Measurements from ENCODE around the gene PSTPIP2. TPM values are rescaled to one million over a fixed set of nuclear protein-coding genes. Genes with fewer than 3 reads are reported as not detected.

Gene PSTPIP2
- total RNA-seq, 1 experiment from 2014 or later, result 3.3 TPM

DNA sequence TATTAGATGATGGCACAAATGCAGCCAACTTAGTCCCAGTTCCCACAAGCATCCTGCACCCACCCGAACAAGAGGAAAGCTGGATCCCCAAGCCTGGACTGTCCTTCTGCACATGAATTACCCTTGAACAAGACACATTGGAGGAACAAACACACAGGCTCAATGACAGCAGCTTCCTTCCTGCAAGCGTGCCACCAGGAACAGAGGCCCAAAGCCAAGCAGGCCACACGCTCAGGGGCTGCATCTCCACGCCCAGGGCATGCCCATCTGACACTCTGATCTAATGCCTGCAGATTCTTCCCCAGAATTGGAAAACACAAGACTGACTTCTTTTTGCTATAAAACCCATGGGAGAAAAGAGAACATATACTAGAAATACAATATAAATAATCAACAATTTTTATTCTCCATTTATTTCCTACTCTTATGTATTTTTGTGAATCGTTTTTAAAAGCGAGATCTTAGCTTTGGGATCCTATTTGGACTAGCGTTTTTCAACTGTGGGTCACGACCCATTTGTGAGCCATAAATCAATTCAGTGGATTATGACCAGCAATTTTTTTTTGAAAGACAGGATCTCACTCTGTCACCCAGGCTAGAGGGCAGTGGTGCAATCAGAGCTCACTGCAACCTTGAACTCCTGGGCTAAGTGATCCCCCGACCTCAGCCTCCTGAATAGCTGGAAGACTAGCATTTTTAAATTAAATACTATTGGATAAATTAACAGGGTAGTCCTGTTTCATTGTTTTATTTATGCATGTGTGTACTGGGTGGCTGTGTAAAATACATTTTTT lies 34.4 kb downstream of the PSTPIP2 start:
- no peak overlapping the region for H2BK120ac ChIP-seq (ENCODE audit: low read depth, low read length, poor library complexity, severe bottlenecking)
- H4K91ac ChIP-seq (ENCODE audit: insufficient read length, low read depth, low read length), result no peak overlapping the region
- H3T11ph ChIP-seq (ENCODE audit: low read length), result no peak overlapping the region
- no CpG with 5 or more reads among the region's 9 CpGs for WGBS (ENCODE audit: extremely low coverage, insufficient read length, low lambda C conversion rate)
- no peak overlapping the region for H3K18ac ChIP-seq (ENCODE audit: insufficient read length, low read depth, low read length)
- H2BK20ac ChIP-seq (ENCODE audit: low read depth, low read length, poor library complexity, severe bottlenecking), result no peak overlapping the region
- no peak overlapping the region for H3K4me2 ChIP-seq (ENCODE audit: insufficient read depth, insufficient read length, low read length)
- no peak overlapping the region for H3K4ac ChIP-seq (ENCODE audit: low read depth, low read length)
- no peaks in the 10 kb centered on the region for H3K79me1 ChIP-seq (ENCODE audit: insufficient read depth, low read depth, low read length, poor library complexity, severe bottlenecking)
- H3K27ac ChIP-seq (ENCODE audit: insufficient read length, low read depth, low read length), result no peak overlapping the region
- DNase-seq, result no peak
- peaks cover 7 to 8% of the 10 kb centered on the region in 2 experiments for H3K4me1 Mint-ChIP-seq
- peaks cover 3% of the 10 kb centered on the region; the same call in 1 of the 2 replicates for H3K27me3 Mint-ChIP-seq (ENCODE audit: low read depth)
- H3K56ac ChIP-seq (ENCODE audit: insufficient read length, low read depth, low read length), result no peak overlapping the region
- H2BK5ac ChIP-seq (ENCODE audit: insufficient read length, low read length), result no peak overlapping the region
- no peaks in the 10 kb centered on the region for H3K9me3 Mint-ChIP-seq
- no peak overlapping the region for H2AFZ ChIP-seq (ENCODE audit: low read length)
- no peaks in the 10 kb centered on the region for H3K4me1 ChIP-seq (ENCODE audit: insufficient read depth, low read length)
- H4K8ac ChIP-seq (replicated peaks; ENCODE audit: insufficient read length, low read depth, low read length), result no peak overlapping the region
- no peak overlapping the region for H3K14ac ChIP-seq (ENCODE audit: insufficient read depth, low read length)
- H3K27me3 ChIP-seq (ENCODE audit: insufficient read depth, low read length), result no peaks in the 10 kb centered on the region
- H3K9me3 ChIP-seq (ENCODE audit: control insufficient read depth, low read depth, low read length), result no peaks in the 10 kb centered on the region
- H2BK12ac ChIP-seq (ENCODE audit: insufficient read length, low read depth, low read length), result no peak overlapping the region
- no peak overlapping the region for H4K5ac ChIP-seq (ENCODE audit: insufficient read length, low read depth, low read length)
- TF ChIP-seq, protein P1, sequence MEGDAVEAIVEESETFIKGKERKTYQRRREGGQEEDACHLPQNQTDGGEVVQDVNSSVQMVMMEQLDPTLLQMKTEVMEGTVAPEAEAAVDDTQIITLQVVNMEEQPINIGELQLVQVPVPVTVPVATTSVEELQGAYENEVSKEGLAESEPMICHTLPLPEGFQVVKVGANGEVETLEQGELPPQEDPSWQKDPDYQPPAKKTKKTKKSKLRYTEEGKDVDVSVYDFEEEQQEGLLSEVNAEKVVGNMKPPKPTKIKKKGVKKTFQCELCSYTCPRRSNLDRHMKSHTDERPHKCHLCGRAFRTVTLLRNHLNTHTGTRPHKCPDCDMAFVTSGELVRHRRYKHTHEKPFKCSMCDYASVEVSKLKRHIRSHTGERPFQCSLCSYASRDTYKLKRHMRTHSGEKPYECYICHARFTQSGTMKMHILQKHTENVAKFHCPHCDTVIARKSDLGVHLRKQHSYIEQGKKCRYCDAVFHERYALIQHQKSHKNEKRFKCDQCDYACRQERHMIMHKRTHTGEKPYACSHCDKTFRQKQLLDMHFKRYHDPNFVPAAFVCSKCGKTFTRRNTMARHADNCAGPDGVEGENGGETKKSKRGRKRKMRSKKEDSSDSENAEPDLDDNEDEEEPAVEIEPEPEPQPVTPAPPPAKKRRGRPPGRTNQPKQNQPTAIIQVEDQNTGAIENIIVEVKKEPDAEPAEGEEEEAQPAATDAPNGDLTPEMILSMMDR (conservative IDR thresholded peaks at IDR 0.05), result no peak
- no peaks in the 10 kb centered on the region for H3K36me3 Mint-ChIP-seq (ENCODE audit: insufficient read depth in 1 of 3, low read depth in 3 of 3)
- no peak overlapping the region for H3K23ac ChIP-seq (ENCODE audit: insufficient read length, low read depth, low read length)
- H3K27ac Mint-ChIP-seq, result no peak overlapping the region
- no peak overlapping the region for H2BK15ac ChIP-seq (ENCODE audit: low read depth, low read length)
- H3K4me3 Mint-ChIP-seq, result no peak overlapping the region
- no peaks in the 10 kb centered on the region for H3K79me2 ChIP-seq (ENCODE audit: insufficient read depth, low read length)
- no peak overlapping the region for H3K9ac ChIP-seq (ENCODE audit: extremely low read depth, insufficient read length, low read length)
- no peak overlapping the region for H2AK5ac ChIP-seq (ENCODE audit: insufficient read length, low read length)
- no peaks in the 10 kb centered on the region for H4K20me1 ChIP-seq (ENCODE audit: control insufficient read depth, insufficient read depth, insufficient read length)
- H3K23me2 ChIP-seq (ENCODE audit: insufficient read length, low read depth, low read length, poor library complexity, severe bottlenecking), result no peaks in the 10 kb centered on the region
